GM21390 (cell line): ENCODE data around the gene PCDH9.
"Not testable (repeated sequence)": the region's sequence is repeated elsewhere in the genome, so short reads cannot be mapped to it uniquely, and the experiment has no call there.

Experiments used
- ATAC-seq: cut with Tn5 transposase; IDR thresholded peaks from one replicate; pipeline ENCODE4 v1.9.1; 2021; ENCODE audit not compliant: unreplicated experiment

Gene PCDH9

GRCh38 chr13:66623129-66623820 is 606.9 kb downstream of the PCDH9 start:
- ATAC-seq, result no peak

GRCh38 chr13:66621906-66622447 is 608.2 kb downstream of the PCDH9 start:
- not testable (repeated sequence) for ATAC-seq

GRCh38 chr13:66618702-66619101 is 611.4 kb downstream of the PCDH9 start:
- ATAC-seq, result peak; percentile 60

- no peak for ATAC-seq
These were observed 612.4 kb downstream of the PCDH9 start for GRCh38 chr13:66617786-66618185.

GRCh38 chr13:66612983-66613382 is 617.2 kb downstream of the PCDH9 start:
- no peak for ATAC-seq

GRCh38 chr13:66586489-66586888 is 643.6 kb downstream of the PCDH9 start:
- ATAC-seq, result no peak

- no peak for ATAC-seq
These were observed 644.4 kb downstream of the PCDH9 start for GRCh38 chr13:66585669-66586203.

GRCh38 chr13:66581675-66582074 is 648.5 kb downstream of the PCDH9 start:
- ATAC-seq, result no peak

GRCh38 chr13:66578305-66578704 is 651.8 kb downstream of the PCDH9 start:
- no peak for ATAC-seq

GRCh38 chr13:66577358-66577757 is 652.8 kb downstream of the PCDH9 start:
- no peak for ATAC-seq

- no peak for ATAC-seq
These were observed 653.8 kb downstream of the PCDH9 start for GRCh38 chr13:66576381-66576780.

GRCh38 chr13:66574606-66575005 is 655.5 kb downstream of the PCDH9 start:
- ATAC-seq, result no peak

GRCh38 chr13:66567899-66568612 is 662.1 kb downstream of the PCDH9 start:
- no peak for ATAC-seq

GRCh38 chr13:66565279-66565678 is 664.9 kb downstream of the PCDH9 start:
- ATAC-seq, result no peak

GRCh38 chr13:66563076-66563475 is 667.1 kb downstream of the PCDH9 start:
- ATAC-seq, result no peak

GRCh38 chr13:66562054-66562453 is 668.1 kb downstream of the PCDH9 start:
- no peak for ATAC-seq

GRCh38 chr13:66560991-66561390 is 669.1 kb downstream of the PCDH9 start:
- no peak for ATAC-seq

- no peak for ATAC-seq
These were observed 669.9 kb downstream of the PCDH9 start for GRCh38 chr13:66560189-66560588.

- no peak for ATAC-seq
These were observed 671.0 kb downstream of the PCDH9 start for GRCh38 chr13:66559093-66559492.

- ATAC-seq, result no peak
These were observed 671.6 kb downstream of the PCDH9 start for GRCh38 chr13:66558506-66558905.

- no peak for ATAC-seq
These were observed 672.8 kb downstream of the PCDH9 start for GRCh38 chr13:66557357-66557756.

GRCh38 chr13:66556306-66556705 is 673.8 kb downstream of the PCDH9 start:
- no peak for ATAC-seq
